GM21786 (cell line): ENCODE results near the gene STK4.

Experiments used
- ATAC-seq: cut with Tn5 transposase; IDR thresholded peaks from one replicate; pipeline ENCODE4 v1.9.1; 2021; ENCODE audit not compliant: unreplicated experiment

STK4 gene

DNA sequence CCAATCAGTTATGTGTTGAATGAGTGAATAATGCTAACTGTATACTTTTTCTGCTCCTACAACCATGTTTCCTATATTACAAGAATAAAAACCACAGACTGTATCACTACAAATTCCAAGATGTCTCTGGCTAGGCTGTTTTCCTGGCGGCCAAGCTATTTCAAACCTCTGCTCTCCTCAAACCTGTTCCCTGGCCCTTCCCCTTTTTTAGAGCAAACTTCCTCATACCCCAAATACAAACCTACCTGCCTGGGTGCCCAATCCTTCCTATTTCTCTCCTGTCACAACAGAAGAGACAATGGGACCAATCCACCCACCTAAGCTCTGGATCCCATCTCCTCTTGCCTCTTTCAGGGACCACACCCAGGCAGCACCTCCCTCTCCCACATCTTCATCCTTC is 13.6 kb upstream of the STK4 start:
- no peak for ATAC-seq

- ATAC-seq, result no peak
Observed at GRCh38 chr20:44954211-44954610, 12.1 kb upstream of the STK4 start.

DNA sequence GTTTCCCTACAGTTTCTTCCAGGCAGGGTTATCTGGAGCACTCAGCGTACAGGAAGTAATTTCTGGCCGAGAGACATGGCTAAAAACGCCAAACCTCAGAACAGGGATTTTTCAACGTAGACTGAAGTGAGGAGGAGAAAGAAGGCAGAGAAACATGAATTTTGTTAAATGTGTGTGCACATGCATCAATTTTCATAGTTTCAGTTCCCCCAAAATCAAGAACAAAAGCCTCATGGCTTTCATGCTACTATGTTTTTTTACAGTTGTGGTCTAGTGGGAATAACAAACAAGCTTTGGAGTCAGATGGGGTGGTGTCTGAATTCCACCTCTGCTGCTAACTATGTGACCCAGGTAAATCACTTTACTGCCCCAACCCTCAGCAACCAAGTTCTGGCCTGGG is 11.0 kb upstream of the STK4 start:
- ATAC-seq, result no peak

DNA sequence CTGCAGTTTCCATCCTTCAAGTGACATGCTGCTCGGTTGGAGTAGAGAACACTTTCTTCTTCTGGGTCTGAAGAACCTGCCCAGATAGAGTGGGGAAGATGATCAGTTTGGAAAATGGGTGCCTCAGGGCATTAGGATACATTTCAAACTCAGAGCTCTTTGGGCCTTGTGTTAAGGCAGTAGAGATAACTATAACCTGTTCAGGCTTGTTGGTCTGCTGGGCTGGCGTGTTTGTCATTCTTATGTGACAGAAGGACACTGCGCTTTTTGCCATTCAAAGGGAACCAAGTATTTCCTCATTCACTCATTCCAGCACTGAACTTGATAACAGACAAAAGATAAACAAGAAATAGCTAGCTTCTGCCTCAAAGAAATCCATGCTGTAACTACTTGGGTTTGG is 9.9 kb upstream of the STK4 start:
- ATAC-seq, result no peak

GRCh38 chr20:44958276-44958675 is 8.0 kb upstream of the STK4 start:
- ATAC-seq, result no peak

- ATAC-seq, result no peak
Observed at GRCh38 chr20:44959082-44959637, 7.2 kb upstream of the STK4 start.

GRCh38 chr20:44959638-44960102 is 6.6 kb upstream of the STK4 start:
- ATAC-seq, result peak; percentile 11

- ATAC-seq, result peak; percentile 79
Observed at GRCh38 chr20:44960103-44960852, 6.0 kb upstream of the STK4 start, which contains the start of gene TOMM34. TOMM34 (minus strand) TSS chr20:44960397; CDS start chr20:44960333, 64 bp downstream.

- ATAC-seq, result no peak
Observed at GRCh38 chr20:44961011-44961869, 5.1 kb upstream of the STK4 start.

GRCh38 chr20:44961870-44962267 is 4.4 kb upstream of the STK4 start:
- no peak for ATAC-seq

DNA sequence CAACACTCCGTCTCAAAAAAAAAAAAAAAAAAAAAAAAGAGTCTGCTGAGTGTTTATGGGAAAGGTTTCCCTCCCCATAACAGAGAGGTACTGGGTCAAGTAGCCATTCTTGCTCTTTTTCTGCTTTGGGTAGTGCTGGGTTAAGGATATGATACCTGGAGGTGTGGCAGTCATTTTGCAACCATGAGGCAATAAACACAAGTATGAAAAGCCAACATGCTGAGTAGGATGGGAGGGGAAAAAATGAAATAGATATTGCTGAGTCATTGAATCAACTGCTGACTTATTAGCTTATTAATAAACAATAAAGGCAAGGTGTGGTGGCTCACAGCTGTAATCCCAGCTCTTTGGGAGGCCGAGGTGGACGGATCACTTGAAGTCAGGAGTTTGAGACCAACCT is 3.8 kb upstream of the STK4 start:
- no peak for ATAC-seq

DNA sequence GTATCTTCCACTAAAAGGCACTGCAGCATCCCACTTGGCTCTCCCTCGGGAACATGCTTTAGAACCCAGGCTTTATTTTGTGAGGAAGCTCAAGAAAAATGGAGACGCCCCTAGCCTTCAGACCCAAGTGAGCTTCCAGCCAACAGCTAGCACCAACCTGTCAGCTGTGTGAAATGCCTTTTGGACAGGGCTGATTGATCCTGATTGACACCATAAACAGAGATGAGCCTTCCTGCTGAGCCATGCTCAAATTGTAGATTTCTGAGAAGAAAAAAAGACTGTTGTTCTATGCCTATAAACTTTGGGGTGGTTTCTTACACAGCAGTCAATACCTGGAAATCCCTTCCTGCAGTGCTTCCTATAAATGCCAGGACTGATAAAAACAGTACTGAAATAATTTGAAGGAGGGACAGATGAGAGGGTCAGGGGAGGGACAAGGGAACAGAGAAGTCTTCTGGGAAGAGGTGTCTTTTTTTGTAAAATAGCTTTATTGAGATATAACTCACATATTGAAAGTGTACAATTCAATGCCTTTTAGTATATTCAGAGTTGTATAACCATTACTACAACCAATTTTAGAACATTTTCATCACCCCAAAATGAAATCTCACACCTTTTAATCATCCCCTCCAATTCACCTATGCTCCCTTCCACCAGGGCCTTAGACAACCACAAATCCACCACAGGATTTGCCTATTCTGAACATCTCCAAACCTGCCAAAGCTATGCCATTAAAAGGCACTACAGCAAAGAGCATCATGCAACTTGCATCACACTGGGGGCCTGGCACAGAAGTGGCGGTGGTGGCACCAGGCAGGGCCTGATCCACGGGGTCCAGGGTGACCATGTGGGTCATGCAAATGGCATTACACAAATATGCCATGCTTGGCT is 2.7 kb upstream of the STK4 start:
- no peak for ATAC-seq

- no peak for ATAC-seq
Observed at GRCh38 chr20:44965651-44966029, 672 bp upstream of the STK4 start.

- ATAC-seq, result no peak
Observed at GRCh38 chr20:44967207-44967807, 995 bp downstream of the STK4 start.

- no peak for ATAC-seq
Observed at GRCh38 chr20:44969300-44969894, 3.1 kb downstream of the STK4 start.

DNA sequence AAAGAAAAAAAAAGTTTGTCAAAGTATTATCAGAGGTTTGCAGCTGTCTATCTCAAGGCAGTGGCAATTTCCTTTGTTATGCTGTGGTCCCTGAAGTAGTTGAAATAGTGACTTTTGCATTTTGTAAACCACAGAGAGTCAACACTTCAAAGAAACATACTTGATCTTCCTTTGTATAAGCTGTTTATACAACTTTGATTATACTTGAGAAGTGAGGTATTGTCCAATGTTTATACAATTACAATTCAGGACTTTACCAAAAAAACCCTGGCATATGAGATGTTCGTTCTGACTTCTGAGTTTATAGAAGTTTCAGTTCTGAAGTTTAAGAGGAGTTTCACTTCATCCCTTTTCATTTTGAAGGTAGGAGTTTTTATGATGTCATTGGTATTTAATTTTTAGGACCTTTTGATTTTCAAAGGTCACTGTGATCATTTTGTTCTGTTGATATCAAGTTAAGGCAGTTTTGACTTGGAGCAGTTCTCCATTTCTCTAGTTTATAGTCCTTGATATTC is 4.0 kb downstream of the STK4 start:
- ATAC-seq, result no peak

DNA sequence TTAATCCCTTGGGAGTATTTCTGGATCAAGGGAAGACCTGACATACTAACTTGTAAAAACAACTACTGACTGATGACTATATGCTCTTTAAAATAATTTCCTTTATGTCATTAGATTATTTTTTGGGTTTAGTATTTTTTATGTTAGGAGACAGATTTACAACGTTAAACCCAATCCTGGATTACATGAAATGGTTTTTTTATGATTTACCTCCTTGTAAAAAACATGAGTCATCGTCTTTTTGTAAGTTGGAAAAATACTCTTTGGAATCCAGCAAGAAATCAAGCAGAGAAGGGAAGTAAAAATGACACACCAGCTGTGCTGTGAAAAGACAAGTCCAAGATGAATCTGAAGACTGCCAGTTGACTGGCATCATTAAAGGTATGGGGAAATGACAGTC is 6.7 kb downstream of the STK4 start:
- no peak for ATAC-seq

GRCh38 chr20:44976698-44977097 is 10.4 kb downstream of the STK4 start:
- ATAC-seq, result no peak

DNA sequence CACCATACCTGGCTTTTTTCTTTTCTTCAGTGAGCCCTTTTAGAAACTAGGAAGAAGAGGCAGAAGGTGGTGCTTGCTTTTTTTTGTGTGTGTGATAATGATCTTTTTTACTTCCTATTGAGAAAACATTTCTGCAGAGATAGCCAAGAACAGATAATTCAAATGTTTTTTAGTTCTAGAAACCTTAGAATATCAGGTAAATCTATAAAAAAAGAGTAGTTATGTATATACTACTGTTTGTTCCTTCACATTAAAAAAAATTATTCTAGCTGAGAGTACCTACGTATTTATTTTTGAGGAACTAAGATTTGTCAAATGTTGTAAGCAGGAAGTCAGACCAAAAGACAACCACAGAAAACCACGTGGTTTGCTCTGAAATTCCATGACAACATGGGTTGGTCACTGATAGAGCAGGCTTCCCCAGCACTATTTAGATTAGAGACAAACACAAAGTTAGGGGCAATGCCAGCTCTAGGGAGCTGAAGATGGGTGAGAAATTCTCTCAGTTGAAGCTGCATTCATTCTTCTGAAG is 12.8 kb downstream of the STK4 start:
- peak; percentile 90 for ATAC-seq
